GM03348 (cell line): ENCODE measurements around the gene SLC25A26.
"Not testable (repeated sequence)": the region's sequence is repeated elsewhere in the genome, so short reads cannot be mapped to it uniquely, and the experiment has no call there.

Experiments used
- DNase-seq: peaks from one replicate; pipeline ENCODE4 v3.0.0; 2012; ENCODE audit warnings: low spot score

Gene SLC25A26

DNA sequence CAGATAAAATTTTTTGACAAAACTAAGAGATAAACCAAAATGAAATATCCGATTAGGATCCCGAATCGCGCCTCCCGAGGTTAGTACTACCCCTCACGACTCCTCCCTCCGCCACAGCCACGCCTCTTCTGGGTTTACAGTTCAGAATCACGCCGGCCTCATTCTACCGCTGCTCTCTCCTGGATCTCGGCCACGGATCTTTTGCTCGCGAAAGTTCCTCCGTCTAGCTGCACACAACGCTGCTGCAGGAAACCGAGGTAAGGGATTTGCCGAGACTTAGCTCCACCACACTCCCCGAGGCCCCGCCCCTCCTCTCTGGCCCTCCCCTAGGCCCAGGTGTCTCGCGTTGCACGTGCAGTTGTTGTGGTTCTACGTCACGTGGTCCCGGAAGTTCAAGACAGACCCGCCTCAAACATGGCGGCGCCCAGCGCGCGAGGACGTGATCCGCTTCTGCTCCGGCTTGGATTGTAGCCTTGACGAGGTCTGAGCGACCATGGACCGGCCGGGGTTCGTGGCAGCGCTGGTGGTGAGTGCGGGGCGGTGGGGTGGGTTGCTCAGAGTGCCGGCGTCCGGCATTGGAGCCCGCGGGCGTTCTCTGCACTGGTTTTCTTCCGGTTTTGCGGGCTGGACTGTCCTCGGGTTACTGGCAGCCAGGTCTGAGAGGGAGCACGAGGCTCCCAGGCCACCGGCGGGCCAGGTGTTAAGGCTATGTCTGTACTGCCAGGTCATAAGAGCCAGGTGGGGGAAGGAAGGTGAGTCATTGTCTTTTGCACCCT, at the start of gene SLC25A26:
Gene SLC25A26 (plus strand): TSS at position 400 of the 776 bp plus-strand sequence. CDS start 94 bp downstream, at position 494.
- DNase-seq = peak; percentile 97

GRCh38 chr3:66172394-66172793, 48.4 kb upstream of the SLC25A26 start:
- no peak for DNase-seq

DNA sequence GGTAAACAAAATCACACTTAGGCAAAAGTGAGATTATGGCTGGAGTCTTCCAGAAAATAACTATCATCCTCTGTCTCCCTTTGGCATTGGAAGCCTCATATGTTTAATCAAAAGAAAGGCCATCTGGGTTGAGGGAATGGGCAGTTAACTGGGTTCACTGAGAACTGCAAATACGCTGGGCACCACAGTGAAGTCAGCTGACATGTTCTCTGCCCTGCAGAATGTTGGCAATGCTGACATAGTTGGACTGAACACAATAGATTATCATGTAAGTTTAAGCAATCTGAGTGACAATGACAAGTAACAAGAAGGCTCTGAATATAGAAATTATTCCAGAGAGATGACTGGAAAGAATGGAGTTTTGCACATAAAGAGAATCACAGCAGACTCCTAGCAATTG, 43.8 kb upstream of the SLC25A26 start:
- DNase-seq = no peak

DNA sequence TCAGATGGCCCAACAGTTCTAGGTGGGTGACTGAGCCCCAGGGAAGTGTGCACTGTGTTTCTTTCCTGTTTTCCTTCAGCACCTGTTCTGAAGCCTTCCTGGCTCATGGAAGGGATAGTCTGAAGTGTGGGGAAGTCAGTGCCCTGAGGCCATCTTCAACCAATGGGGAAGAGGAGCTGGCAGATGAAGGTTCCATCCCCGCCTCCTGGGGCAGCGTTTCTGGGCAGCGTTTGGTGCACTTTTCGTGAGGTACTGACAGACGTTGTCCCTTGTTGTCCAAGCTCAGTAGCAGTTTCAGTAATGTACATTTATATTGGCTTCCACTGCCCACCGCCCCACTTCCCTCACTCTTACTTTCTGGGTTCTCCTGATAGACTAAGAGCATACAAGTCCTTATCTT, 42.6 kb upstream of the SLC25A26 start:
- DNase-seq = no peak

- DNase-seq = no peak
Measured at GRCh38 chr3:66179793-66180192, 41.0 kb upstream of the SLC25A26 start.

GRCh38 chr3:66181764-66182163, 39.0 kb upstream of the SLC25A26 start:
- no peak for DNase-seq

DNA sequence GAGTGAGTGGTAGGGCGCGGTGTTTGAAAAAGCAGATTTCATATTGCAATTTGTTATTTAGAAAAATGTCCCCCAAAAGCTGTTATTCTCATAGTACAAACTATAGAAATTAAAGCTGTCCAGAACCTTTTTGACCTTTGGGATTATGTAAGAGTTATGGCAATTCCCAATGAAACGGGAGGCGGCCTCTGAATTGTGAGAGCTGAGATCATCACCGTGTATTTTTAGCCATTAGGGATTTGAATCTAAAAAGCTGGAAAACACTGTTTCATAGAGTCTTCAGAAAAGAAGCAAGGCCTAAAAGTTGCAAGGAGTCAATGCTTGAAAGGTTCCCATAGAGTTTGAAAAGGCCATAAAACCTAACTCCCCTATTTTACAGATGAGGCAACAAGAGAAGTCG, 38.6 kb upstream of the SLC25A26 start:
- no peak for DNase-seq

DNA sequence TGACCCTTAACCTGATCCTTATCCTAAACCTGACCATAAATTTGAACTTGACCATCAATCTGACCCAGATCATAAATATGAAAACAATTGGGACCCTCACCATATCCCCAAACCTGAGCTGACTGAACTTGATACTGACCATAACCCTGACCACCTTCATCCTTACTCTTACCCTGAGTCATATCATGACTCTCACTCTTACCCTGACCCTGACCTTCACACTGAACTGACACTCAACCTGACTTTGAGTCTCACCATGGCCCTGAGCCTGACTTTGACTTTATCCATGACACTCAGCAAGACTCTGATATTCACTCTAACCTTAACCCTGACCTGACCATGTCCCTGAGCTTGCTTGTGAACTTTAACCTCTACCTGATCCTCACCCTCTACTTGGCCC, 34.3 kb upstream of the SLC25A26 start:
- DNase-seq = no peak

GRCh38 chr3:66195347-66195783, 25.4 kb upstream of the SLC25A26 start:
- DNase-seq = peak; percentile 85

DNA sequence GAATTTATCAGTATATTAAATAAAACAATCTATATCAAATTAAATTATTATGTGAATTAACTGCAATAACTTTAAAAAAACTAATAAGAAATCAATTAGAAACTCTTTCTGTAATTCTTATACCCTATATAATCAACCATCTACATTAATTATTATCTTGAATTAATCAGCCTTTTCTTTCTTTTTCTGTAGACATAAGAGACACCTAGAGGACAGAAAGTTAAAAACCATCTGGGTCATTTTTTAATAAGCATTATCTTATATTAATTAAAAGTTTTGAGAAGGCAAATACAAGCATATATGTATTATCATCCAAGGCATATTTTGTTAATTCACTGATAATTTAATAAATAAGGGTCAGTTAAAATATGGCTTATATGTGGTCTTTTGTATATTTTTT, 24.2 kb upstream of the SLC25A26 start:
- DNase-seq = peak; percentile 9

GRCh38 chr3:66198437-66199088, 22.2 kb upstream of the SLC25A26 start:
- no peak for DNase-seq

DNA sequence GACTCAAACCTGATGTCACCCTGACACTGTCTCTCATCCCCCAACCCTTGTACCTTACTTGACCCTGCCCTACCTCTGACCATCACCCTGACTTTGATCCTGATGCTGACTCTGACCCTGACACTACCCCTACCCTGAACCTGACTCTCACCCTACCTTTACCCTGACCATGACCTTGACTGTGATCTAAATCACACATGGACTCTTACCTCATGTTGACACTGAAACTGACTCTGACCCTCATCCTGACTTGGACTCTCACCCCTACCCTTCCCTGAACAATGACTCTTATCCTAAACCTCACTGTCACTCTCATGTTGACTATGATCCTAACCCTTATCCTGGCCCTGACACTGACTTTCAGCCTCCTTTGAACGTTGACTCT, 21.7 kb upstream of the SLC25A26 start:
- no peak for DNase-seq

- no peak for DNase-seq
Measured at GRCh38 chr3:66200147-66200546, 20.7 kb upstream of the SLC25A26 start.

DNA sequence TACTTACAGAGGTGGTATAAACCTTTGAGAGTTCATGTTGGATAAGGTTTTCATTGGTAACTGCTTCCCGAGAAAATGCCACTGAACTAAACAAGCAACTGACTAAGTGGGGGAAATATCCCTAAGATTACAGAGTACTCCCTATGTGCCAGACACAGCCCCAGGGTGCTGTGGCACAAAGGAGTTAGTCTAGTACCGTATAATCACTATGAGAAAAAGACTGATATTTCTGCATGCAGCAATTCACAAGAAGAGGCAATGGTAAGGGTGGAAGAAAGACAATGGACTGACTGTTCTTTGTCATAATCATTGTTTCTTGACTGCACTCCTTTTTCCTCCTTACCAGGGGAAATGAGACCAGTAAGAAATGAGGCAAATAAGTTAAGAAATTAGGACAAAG, 20.0 kb upstream of the SLC25A26 start:
- no peak for DNase-seq

DNA sequence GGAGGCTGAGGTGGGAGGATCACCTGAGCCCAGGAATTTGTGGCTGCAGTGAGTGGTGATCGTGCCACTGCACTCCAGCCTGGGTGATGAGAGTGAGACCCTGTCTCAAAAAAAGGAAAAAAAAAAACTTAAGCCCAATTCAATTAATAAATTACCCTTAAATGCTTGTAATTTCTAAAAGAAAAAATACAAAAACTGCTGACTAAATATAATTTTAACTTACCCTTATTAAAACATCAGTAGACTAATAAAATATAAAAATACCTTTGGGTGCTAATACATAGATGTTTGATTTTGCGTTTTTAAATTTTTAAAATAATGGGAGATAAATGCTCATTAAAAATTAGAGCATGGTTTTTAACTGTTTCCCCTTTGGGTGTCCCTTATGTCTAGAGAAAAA, 17.5 kb upstream of the SLC25A26 start:
- DNase-seq = no peak

- no peak for DNase-seq
Measured at GRCh38 chr3:66206806-66207205, 14.0 kb upstream of the SLC25A26 start.

GRCh38 chr3:66208189-66208588, 12.6 kb upstream of the SLC25A26 start:
- DNase-seq = no peak

DNA sequence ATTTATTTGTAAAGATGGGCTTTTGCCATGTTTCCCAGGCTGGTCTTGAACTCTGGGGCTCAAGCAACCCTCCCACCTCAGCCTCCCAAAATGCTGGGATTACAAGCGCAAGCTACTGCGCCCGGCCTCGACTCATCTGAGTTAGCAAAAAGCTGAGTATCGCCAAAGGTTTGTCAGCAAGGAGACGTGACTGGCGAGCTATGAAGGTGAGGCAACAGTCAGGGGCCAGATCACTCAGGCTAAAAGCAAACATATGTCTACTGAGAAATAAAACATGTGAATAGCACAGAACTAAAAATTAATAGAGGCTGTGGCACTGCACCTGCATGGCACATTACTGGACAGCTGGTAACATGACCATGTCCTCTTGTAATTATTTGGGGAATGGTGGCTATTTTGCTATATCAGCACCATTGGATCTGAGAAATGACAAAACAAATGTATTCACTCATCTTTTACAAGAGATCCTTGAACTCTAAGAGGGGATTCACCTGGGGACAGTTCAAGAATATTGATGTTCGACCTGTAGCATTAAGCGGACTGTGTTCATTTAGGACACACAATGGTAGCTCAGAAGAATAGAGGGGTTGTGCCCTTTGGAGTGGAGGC, 10.0 kb upstream of the SLC25A26 start:
- DNase-seq = no peak

- no peak for DNase-seq
Measured at GRCh38 chr3:66211779-66212178, 9.0 kb upstream of the SLC25A26 start.

GRCh38 chr3:66215106-66215505, 5.7 kb upstream of the SLC25A26 start:
- DNase-seq = no peak

GRCh38 chr3:66220066-66220465, 735 bp upstream of the SLC25A26 start:
- no peak for DNase-seq

- no peak for DNase-seq
Measured at GRCh38 chr3:66224220-66224619, 3.4 kb downstream of the SLC25A26 start.

DNA sequence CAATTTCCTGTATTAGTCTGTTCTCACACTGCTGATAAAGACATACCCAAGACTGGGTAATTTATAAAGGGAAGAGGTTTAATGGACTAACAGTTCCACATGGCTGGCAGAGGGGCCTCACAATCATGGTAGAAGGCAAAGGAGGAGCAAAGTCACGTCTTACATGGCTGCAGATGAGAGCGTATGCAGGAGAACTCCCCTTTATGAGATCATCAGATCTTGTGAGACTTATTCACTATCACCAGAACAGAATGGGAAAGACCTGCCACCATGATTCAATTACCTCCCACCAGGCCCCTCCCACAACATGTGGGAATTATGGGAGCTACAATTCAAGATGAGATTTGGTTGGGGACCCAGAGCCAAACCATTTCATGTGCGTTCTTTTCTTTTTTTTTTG, 5.3 kb downstream of the SLC25A26 start:
- not testable (repeated sequence) for DNase-seq
